ENCODE results near the gene DMBX1.

The DMBX1 gene

GRCh38 chr1:46506470-46507219 lies 17.0 kb downstream of the DMBX1 start:
- no peak for DNase-seq (ENCODE audit: low spot score)

GRCh38 chr1:46508757-46509156 lies 19.1 kb downstream of the DMBX1 start:
- no peak for DNase-seq (ENCODE audit: low spot score)

GRCh38 chr1:46510341-46510997 lies 20.8 kb downstream of the DMBX1 start:
- DNase-seq (ENCODE audit: low spot score), result no peak

- DNase-seq (ENCODE audit: low spot score), result no peak
Measured at GRCh38 chr1:46510998-46511365, 21.3 kb downstream of the DMBX1 start.

GRCh38 chr1:46512135-46512791 lies 22.6 kb downstream of the DMBX1 start:
- DNase-seq (ENCODE audit: low spot score), result no peak

GRCh38 chr1:46512792-46513190 lies 23.2 kb downstream of the DMBX1 start:
- DNase-seq (ENCODE audit: low spot score), result no peak

- DNase-seq (ENCODE audit: low spot score), result no peak
Measured at GRCh38 chr1:46513536-46513935, 23.9 kb downstream of the DMBX1 start.

GRCh38 chr1:46515576-46515975 lies 25.9 kb downstream of the DMBX1 start:
- DNase-seq (ENCODE audit: low spot score), result no peak

- DNase-seq (ENCODE audit: low spot score), result no peak
Measured at GRCh38 chr1:46516200-46516950, 26.7 kb downstream of the DMBX1 start.

- DNase-seq (ENCODE audit: low spot score), result no peak
Measured at GRCh38 chr1:46517010-46517600, 27.5 kb downstream of the DMBX1 start.

- DNase-seq (ENCODE audit: low spot score), result no peak
Measured at GRCh38 chr1:46517932-46518498, 28.4 kb downstream of the DMBX1 start.

- DNase-seq (ENCODE audit: low spot score), result no peak
Measured at GRCh38 chr1:46519209-46519608, 29.6 kb downstream of the DMBX1 start.

GRCh38 chr1:46520063-46520911 lies 30.7 kb downstream of the DMBX1 start:
- peak; percentile 42 for DNase-seq (ENCODE audit: low spot score)

GRCh38 chr1:46521414-46521813 lies 31.8 kb downstream of the DMBX1 start:
- no peak for DNase-seq (ENCODE audit: low spot score)

GRCh38 chr1:46522184-46522968 lies 32.7 kb downstream of the DMBX1 start:
- no peak for DNase-seq (ENCODE audit: low spot score)

GRCh38 chr1:46522969-46523320 lies 33.3 kb downstream of the DMBX1 start:
- DNase-seq (ENCODE audit: low spot score), result no peak

GRCh38 chr1:46523496-46524353 lies 34.1 kb downstream of the DMBX1 start:
- no peak for DNase-seq (ENCODE audit: low spot score)

GRCh38 chr1:46524843-46525242 lies 35.2 kb downstream of the DMBX1 start:
- no peak for DNase-seq (ENCODE audit: low spot score)
